GM12878 (cell line): ENCODE measurements around the gene DGKK. TPM values are rescaled to one million over a fixed set of nuclear protein-coding genes. Genes with fewer than 3 reads are reported as not detected.

Experiments
- ATAC-seq: fragments of 200-7000 bp; cut with Tn5 transposase; 3 replicates; pipeline ENCODE4 v1.9.1; 2020; ENCODE audit warnings: mild to moderate bottlenecking, moderate library complexity
- BruUV-seq: library from RNA; stranded (reverse); fragments of 400-500 nt; replicated peaks from 2 replicates; lab custom pipeline; 2021; lab: Mats Ljungman, UMichigan
- CTCF ChIA-PET: fragments of 300-600 bp; sonication (Branson Sonifier 250); formaldehyde crosslinking; extraction: SDS; loops from one replicate; lab custom pipeline; 2021; ENCODE audit warnings: inconsistent platforms; lab: Yijun Ruan, JAX
- POLR2A ChIA-PET: fragments of 350-600 bp; formaldehyde crosslinking; extraction: SDS; loops from one replicate; lab custom pipeline; 2021; ENCODE audit warnings: inconsistent platforms; lab: Charles Lee
- RAD21 ChIA-PET: fragments of 300-600 bp; sonication (Branson Sonifier 250); formaldehyde crosslinking; loops from one replicate; lab custom pipeline; 2023; ENCODE audit warnings: antibody characterized with exemption; ENCODE audit not compliant: unreplicated experiment; lab: Charles Lee
- SMC1A ChIA-PET: fragments of 300-600 bp; sonication (Branson Sonifier 250); formaldehyde crosslinking; loops from one replicate; lab custom pipeline; 2023; ENCODE audit not compliant: unreplicated experiment, uncharacterized antibody; lab: Charles Lee
- DNase-seq: peaks from one replicate; pipeline ENCODE4 v3.0.0-alpha.2; 2011; ENCODE audit warnings: low read depth, low spot score
- FAIRE-seq: peaks from 3 replicates; lab custom pipeline; 2011; peaks lifted over from hg19 to GRCh38; lab: Jason Lieb, UNC
- H2AFZ ChIP-seq: 2 replicates; pipeline ENCODE4 v1.6.0; 2011; ENCODE audit warnings: low read depth, low read length, control low read depth; ENCODE audit not compliant: control insufficient read depth
- H3K27ac ChIP-seq: 2 replicates; pipeline ENCODE4 v1.5.1; 2011; ENCODE audit warnings: control low read depth; ENCODE audit not compliant: control insufficient read depth, insufficient read depth
- H3K27me3 ChIP-seq, 2 experiments: replicated peaks in 1 of 2; 2 replicates each; pipeline versions ENCODE4 v1.6.0 to v1.6.1; 2011; ENCODE audit warnings: low read length in 1 of 2; ENCODE audit not compliant: control insufficient read depth in 2 of 2, insufficient read depth in 2 of 2
- H3K36me3 ChIP-seq, 2 experiments: 2 replicates each; pipeline ENCODE4 v1.5.1; 2011; ENCODE audit warnings: low read length in 1 of 2; ENCODE audit not compliant: control insufficient read depth in 2 of 2, insufficient read depth in 2 of 2
- H3K4me1 ChIP-seq: 2 replicates; pipeline ENCODE4 v1.6.1; 2011; ENCODE audit warnings: mild to moderate bottlenecking, low read length, moderate library complexity, mixed read lengths; ENCODE audit not compliant: control insufficient read depth, insufficient read depth
- H3K4me2 ChIP-seq: 2 replicates; pipeline ENCODE4 v1.6.0; 2011; ENCODE audit warnings: control low read depth; ENCODE audit not compliant: control insufficient read depth, insufficient read depth
- H3K4me3 ChIP-seq: fragments of 200-600 bp; sonication (generic); 2 replicates; pipeline ENCODE4 v1.5.1; 2016
- H3K79me2 ChIP-seq: 2 replicates; pipeline ENCODE4 v1.6.0; 2011; ENCODE audit warnings: low read length; ENCODE audit not compliant: control insufficient read depth, insufficient read depth
- H3K9ac ChIP-seq: 2 replicates; pipeline ENCODE4 v1.8.0; 2011; ENCODE audit warnings: low read length, control low read depth, mixed read lengths; ENCODE audit not compliant: control insufficient read depth, insufficient read depth
- H3K9me3 ChIP-seq: replicated peaks from 3 replicates; pipeline ENCODE4 v1.5.1; 2011; ENCODE audit warnings: mild to moderate bottlenecking, low read length; ENCODE audit not compliant: control insufficient read depth, insufficient read depth
- H4K20me1 ChIP-seq: 2 replicates; pipeline ENCODE4 v1.6.0; 2011; ENCODE audit not compliant: control insufficient read depth, insufficient read depth
- ATF7 ChIP-seq: fragments of 450-650 bp; IDR thresholded peaks from 2 replicates; pipeline ENCODE4 v1.6.1; 2016; ENCODE audit warnings: low read depth, mild to moderate bottlenecking
- ETV6 ChIP-seq, 2 experiments: fragments of 450-650 bp in 1 of 2; IDR thresholded peaks in 1 of 2; conservative IDR thresholded peaks in 1 of 2; 2 replicates each; pipeline ENCODE4 v1.6.1; 2014; ENCODE audit warnings: antibody characterized with exemption in 1 of 2, borderline replicate concordance in 1 of 2, low read depth in 1 of 2, mild to moderate bottlenecking in 1 of 2, moderate library complexity in 1 of 2
- GABPA ChIP-seq: IDR thresholded peaks from 2 replicates; pipeline ENCODE4 v1.6.1; 2014; ENCODE audit warnings: antibody characterized with exemption, low read depth, mild to moderate bottlenecking, inconsistent platforms
- HSF1 ChIP-seq: fragments of 150-350 bp; IDR thresholded peaks from 2 replicates; pipeline ENCODE4 v1.6.1; 2014; ENCODE audit warnings: mild to moderate bottlenecking, low read depth, low read length
- NFYA ChIP-seq: IDR thresholded peaks from 2 replicates; pipeline ENCODE4 v1.6.1; 2011; ENCODE audit warnings: low read depth, mild to moderate bottlenecking, low read length, improper control_type of control experiment, borderline replicate concordance
- PBX3 ChIP-seq: IDR thresholded peaks from 2 replicates; pipeline ENCODE4 v1.6.1; 2011; ENCODE audit warnings: mild to moderate bottlenecking, low read depth, low read length, moderate library complexity; ENCODE audit not compliant: insufficient replicate concordance
- PKNOX1 ChIP-seq: fragments of 450-650 bp; IDR thresholded peaks from 2 replicates; pipeline ENCODE4 v1.6.1; 2016; ENCODE audit warnings: mild to moderate bottlenecking
- RB1 ChIP-seq: fragments of 450-650 bp; formaldehyde crosslinking; IDR thresholded peaks from 2 replicates; pipeline ENCODE4 v1.6.1; 2017; ENCODE audit warnings: mild to moderate bottlenecking, borderline replicate concordance
- RCOR1 ChIP-seq: conservative IDR thresholded peaks from 2 replicates; pipeline ENCODE4 v1.6.1; 2012; ENCODE audit warnings: low read depth, low read length, improper control_type of control experiment
- REST ChIP-seq: IDR thresholded peaks from 2 replicates; pipeline ENCODE4 v1.6.1; 2012; ENCODE audit warnings: mild to moderate bottlenecking, low read depth, low read length
- RFX5 ChIP-seq: IDR thresholded peaks from 2 replicates; pipeline ENCODE4 v1.6.1; 2011; ENCODE audit warnings: low read depth, low read length, improper control_type of control experiment
- WRNIP1 ChIP-seq: IDR thresholded peaks from 2 replicates; pipeline ENCODE4 v1.6.1; 2011; ENCODE audit warnings: low read depth, low read length, improper control_type of control experiment, borderline replicate concordance
- ZNF687 ChIP-seq: fragments of 450-650 bp; IDR thresholded peaks from 2 replicates; pipeline ENCODE4 v1.6.1; 2017; ENCODE audit warnings: mild to moderate bottlenecking, moderate library complexity
- WGBS: methylation state at CpG from one replicate; pipeline ENCODE4 v1.1.6; 2016; ENCODE audit warnings: low lambda C conversion rate; ENCODE audit not compliant: insufficient replicate concordance, insufficient coverage; ENCODE audit errors: missing lambda C conversion rate; 5-methylcytosine and 5-hydroxymethylcytosine counted together
- in situ Hi-C: fragments of 300-500 bp; cut with MboI; formaldehyde crosslinking; loops from 9 replicates; pipeline ENCODE4 v1.14.3; 2018; ENCODE audit warnings: mixed read lengths
- intact Hi-C: fragments of 100-400 bp; cut with micrococcal nuclease; formaldehyde crosslinking; loops from one replicate; pipeline ENCODE4 v1.14.2; 2022; ENCODE audit not compliant: unreplicated experiment
- polyA plus RNA-seq, 11 experiments: library from polyadenylated mRNA; depleted of rRNA in 4 of 11; unstranded in 6 of 11; stranded (reverse) in 5 of 11; fragments of >200 nt; fragmentation: Nextera tagmentation in 4 of 11; fragmentation: Illumina TruSeq in 1 of 11; extraction: Ambion mirVana in 4 of 11; extraction: Trizol in 1 of 11; gene quantifications; 1 replicate in 1 of 11; 2 replicates in 10 of 11; pipeline versions ENCODE4 v1.2.1 to v1.2.3, GENCODE V29; 2011 to 2016; ENCODE audit warnings: inconsistent platforms in 2 of 11, missing spikeins in 2 of 11, low read depth in 1 of 11
- total RNA-seq, 4 experiments: library from RNA; depleted of rRNA in 3 of 4; stranded (reverse); fragments of >200 nt in 3 of 4; fragmentation: Illumina TruSeq in 1 of 4; extraction: Trizol in 1 of 4; gene quantifications; 2 replicates each; pipeline versions ENCODE4 v1.2.1 to v1.2.3, GENCODE V29; 2013 to 2021

DGKK gene
- total and polyA plus RNA-seq, 10 of the 15 experiments (the other 5 are each of a cell fraction or from before 2014, with no cell fraction given), result under 0.01 to 0.03 TPM; not detected in 8

GRCh38 chrX:50372966-50373365 is 97.7 kb downstream of the DGKK start:
- 10% methylated on average over 4 of the region's 4 CpGs for whole genome bisulfite sequencing
- no peak for TF ChIP-seq RB1
- TF ChIP-seq ETV6 (conservative IDR thresholded peaks at IDR 0.05 in 1 of 2, IDR thresholded peaks at IDR 0.05 in 1 of 2; ENCODE audit: borderline replicate concordance in 1 of 2, low read depth in 1 of 2), result no peak
- TF ChIP-seq GABPA, result no peak
- no peak for TF ChIP-seq NFYA
- no peak for TF ChIP-seq ATF7
- TF ChIP-seq ZNF687, result no peak
- no peak for TF ChIP-seq RFX5
- TF ChIP-seq WRNIP1, result no peak
- TF ChIP-seq HSF1, result no peak
- TF ChIP-seq PKNOX1, result no peak
- TF ChIP-seq PBX3, result no peak
- TF ChIP-seq REST, result no peak
- no peak for TF ChIP-seq RCOR1

More at GRCh38 chrX:50372966-50373365, 97.7 kb downstream of the DGKK start:
- Histone ChIP-seq H3K4me2 (no peak overlapping the region), H3K36me3 (no peaks in the 10 kb centered on the region), H4K20me1 (no peaks in the 10 kb centered on the region), H3K27me3 (no peaks in the 10 kb centered on the region), H3K79me2 (no peaks in the 10 kb centered on the region), H3K9me3 (no peaks in the 10 kb centered on the region), H3K4me1 (no peaks in the 10 kb centered on the region), H3K9ac (no peak overlapping the region), H2AFZ (no peak overlapping the region), H3K27ac (no peak overlapping the region), H3K4me3 (no peak overlapping the region)
- BruUV-seq, result no TSS peak
- ATAC-seq (no peak), DNase-seq (no peak), FAIRE-seq (no peak)
- CTCF ChIA-PET, result no interaction called here
- RAD21 ChIA-PET, result no interaction called here
- SMC1A ChIA-PET, result no interaction called here
- intact Hi-C loops (no loop called here), in situ Hi-C loops (no loop called here)
- POLR2A ChIA-PET, result no interaction called here
